Erythroblast (primary cell): Measurements from ENCODE around the gene CDH22.

Source experiments
- GATA1 ChIP-seq: IDR thresholded peaks from 2 replicates; pipeline ENCODE4 v1.6.1; 2011; ENCODE audit warnings: low read depth, mild to moderate bottlenecking, control low read depth, low read length, moderate library complexity
- POLR2A ChIP-seq: IDR thresholded peaks from 2 replicates; pipeline ENCODE4 v1.6.1; 2011; ENCODE audit warnings: mild to moderate bottlenecking, low read length

DNA sequence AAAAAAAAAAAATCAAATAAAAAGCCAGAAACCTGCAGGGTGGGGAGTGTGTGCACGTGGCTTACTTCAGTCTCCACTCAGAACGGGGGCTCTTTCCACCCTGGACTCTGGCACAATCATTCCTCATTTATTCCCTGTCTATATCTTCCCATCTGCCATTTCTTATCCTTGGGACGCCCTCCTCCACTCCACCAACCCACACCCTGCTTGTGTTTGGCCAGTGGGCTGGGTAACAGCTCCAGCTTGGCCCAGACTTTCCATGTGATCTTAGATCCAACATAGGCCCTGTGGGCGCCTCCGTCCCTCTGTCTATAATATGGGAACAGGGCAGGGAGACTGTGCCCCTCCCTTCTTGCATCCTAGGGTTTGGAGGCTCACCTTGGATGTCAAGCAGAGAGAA, 122.1 kb downstream of the CDH22 start:
- TF ChIP-seq POLR2A (no peak), GATA1 (no peak)
